Prostate gland (tissue), 2 donors: ENCODE data around the gene HMGCS2.

Experiments
- CTCF ChIP-seq, 4 experiments: fragments of 200-600 bp in 2 of 4; fragments of 450-650 bp in 2 of 4; sonication (generic) in 2 of 4; IDR thresholded peaks; 1 replicate in 3 of 4; 2 replicates in 1 of 4; pipeline ENCODE4 v1.5.1; 2016 to 2019; ENCODE audit warnings: antibody characterized with exemption in 4 of 4, mild to moderate bottlenecking in 2 of 4, moderate library complexity in 2 of 4
- POLR2A ChIP-seq: fragments of 450-650 bp; IDR thresholded peaks from one replicate; pipeline ENCODE4 v1.6.1; 2016; ENCODE audit warnings: antibody characterized with exemption, mild to moderate bottlenecking
- POLR2AphosphoS5 ChIP-seq: sonication (generic); formaldehyde crosslinking; IDR thresholded peaks from one replicate; pipeline ENCODE4 v1.6.1; 2017; ENCODE audit warnings: antibody characterized with exemption

- TF ChIP-seq CTCF (IDR thresholded peaks at IDR 0.05) (no peak), POLR2AphosphoS5 (no peak), POLR2A (no peak)
Measured at GRCh38 chr1:119732465-119733168, 36.1 kb downstream of the HMGCS2 start.
